Ecto neural progenitor cell (in vitro differentiated cells): ENCODE results near the gene PLA2G4D.
"Not testable (repeated sequence)": the region's sequence is repeated elsewhere in the genome, so short reads cannot be mapped to it uniquely, and the experiment has no call there.

Experiments used
- DNase-seq: peaks from one replicate; pipeline ENCODE4 v3.0.0-alpha.2; 2018; ENCODE audit warnings: low spot score

The PLA2G4D gene

GRCh38 chr15:42128476-42128875, 34.1 kb upstream of the PLA2G4D start:
- DNase-seq: no peak

GRCh38 chr15:42123546-42123945, 29.2 kb upstream of the PLA2G4D start:
- DNase-seq: no peak

- DNase-seq: no peak
Measured at GRCh38 chr15:42121682-42122081, 27.3 kb upstream of the PLA2G4D start.

- no peak for DNase-seq
Measured at GRCh38 chr15:42121021-42121420, 26.7 kb upstream of the PLA2G4D start.

- DNase-seq: no peak
Measured at GRCh38 chr15:42120285-42120684, 25.9 kb upstream of the PLA2G4D start.

GRCh38 chr15:42119446-42119760, 25.0 kb upstream of the PLA2G4D start:
- no peak for DNase-seq

GRCh38 chr15:42118650-42119445, 24.5 kb upstream of the PLA2G4D start:
- no peak for DNase-seq

GRCh38 chr15:42111924-42112323, 17.6 kb upstream of the PLA2G4D start:
- DNase-seq: no peak

- DNase-seq: no peak
Measured at GRCh38 chr15:42110367-42110766, 16.0 kb upstream of the PLA2G4D start.

- no peak for DNase-seq
Measured at GRCh38 chr15:42108806-42109205, 14.4 kb upstream of the PLA2G4D start.

GRCh38 chr15:42108189-42108588, 13.8 kb upstream of the PLA2G4D start:
- no peak for DNase-seq

- no peak for DNase-seq
Measured at GRCh38 chr15:42107473-42107872, 13.1 kb upstream of the PLA2G4D start.

GRCh38 chr15:42106288-42106687, 11.9 kb upstream of the PLA2G4D start:
- no peak for DNase-seq

GRCh38 chr15:42104095-42104891, 9.9 kb upstream of the PLA2G4D start:
- no peak for DNase-seq

GRCh38 chr15:42102646-42103235, 8.4 kb upstream of the PLA2G4D start:
- no peak for DNase-seq

GRCh38 chr15:42101861-42102260, 7.5 kb upstream of the PLA2G4D start:
- DNase-seq: no peak

- no peak for DNase-seq
Measured at GRCh38 chr15:42100021-42100800, 5.8 kb upstream of the PLA2G4D start.

GRCh38 chr15:42097018-42097417, 2.7 kb upstream of the PLA2G4D start:
- DNase-seq: no peak

GRCh38 chr15:42093966-42094365, 396 bp downstream of the PLA2G4D start:
- DNase-seq: no peak

- no peak for DNase-seq
Measured at GRCh38 chr15:42092398-42093318, 1.7 kb downstream of the PLA2G4D start.

- not testable (repeated sequence) for DNase-seq
Measured at GRCh38 chr15:42091753-42092397, 2.5 kb downstream of the PLA2G4D start.
